Central memory CD8-positive, alpha-beta T cell (primary cell): ENCODE measurements around the gene CORO2A.

ENCODE experiments used
- ATAC-seq: fragments of 150-1000 bp; cut with Tn5 transposase; replicated peaks from 2 replicates; pipeline ENCODE4 v1.10.0; 2022; ENCODE audit warnings: mild to moderate bottlenecking, moderate FRiP score, moderate number of reproducible peaks; ENCODE audit not compliant: poor library complexity, severe bottlenecking; ENCODE audit errors: extremely low read depth
- DNase-seq, 2 donors: peaks; one replicate each; pipeline ENCODE4 v3.0.0; 2021; ENCODE audit warnings: low spot score in 2 of 2
- H3K27ac Mint-ChIP-seq: one replicate; pipeline ENCODE4 v1.8.0; 2022; ENCODE audit warnings: low read depth, mild to moderate bottlenecking, moderate library complexity, mixed read lengths
- H3K27me3 Mint-ChIP-seq: one replicate; pipeline ENCODE4 v1.8.0; 2022; ENCODE audit warnings: mixed read lengths
- H3K36me3 Mint-ChIP-seq: one replicate; pipeline ENCODE4 v1.8.0; 2022; ENCODE audit warnings: mild to moderate bottlenecking, moderate library complexity, mixed read lengths; ENCODE audit not compliant: insufficient read depth
- H3K4me1 Mint-ChIP-seq: one replicate; pipeline ENCODE4 v1.8.0; 2022; ENCODE audit warnings: mixed read lengths
- H3K4me3 Mint-ChIP-seq: one replicate; pipeline ENCODE4 v1.8.0; 2022; ENCODE audit warnings: mild to moderate bottlenecking, moderate library complexity, mixed read lengths
- H3K9me3 Mint-ChIP-seq: one replicate; pipeline ENCODE4 v1.8.0; 2022; ENCODE audit warnings: mixed read lengths

The CORO2A gene

GRCh38 chr9:98216391-98216790 lies 24.0 kb upstream of the CORO2A start:
- H3K4me3 Mint-ChIP-seq, result no peak overlapping the region
- no peak overlapping the region for H3K27ac Mint-ChIP-seq
- H3K36me3 Mint-ChIP-seq, result peaks cover 11% of the 10 kb centered on the region
- H3K27me3 Mint-ChIP-seq, result no peaks in the 10 kb centered on the region
- no peaks in the 10 kb centered on the region for H3K9me3 Mint-ChIP-seq
- ATAC-seq (no peak), DNase-seq (no peak)
- no peaks in the 10 kb centered on the region for H3K4me1 Mint-ChIP-seq

- no peak for ATAC-seq
- no peaks in the 10 kb centered on the region for H3K27me3 Mint-ChIP-seq
Observed at GRCh38 chr9:98215821-98216220, 23.4 kb upstream of the CORO2A start.

GRCh38 chr9:98215271-98215670 lies 22.8 kb upstream of the CORO2A start:
- Mint-ChIP-seq H3K27me3 (no peaks in the 10 kb centered on the region), H3K9me3 (no peaks in the 10 kb centered on the region), H3K27ac (no peak overlapping the region), H3K4me3 (no peak overlapping the region), H3K4me1 (no peaks in the 10 kb centered on the region), H3K36me3 (peaks cover 8% of the 10 kb centered on the region)
- DNase-seq (no peak), ATAC-seq (no peak)

More at GRCh38 chr9:98215821-98216220, 23.4 kb upstream of the CORO2A start:
- Mint-ChIP-seq H3K4me1 (no peaks in the 10 kb centered on the region), H3K4me3 (no peak overlapping the region), H3K27ac (no peak overlapping the region), H3K9me3 (no peaks in the 10 kb centered on the region), H3K36me3 (peaks cover 11% of the 10 kb centered on the region)
- no peak for DNase-seq

GRCh38 chr9:98214811-98215210 lies 22.4 kb upstream of the CORO2A start:
- DNase-seq, result no peak
- no peaks in the 10 kb centered on the region for H3K27me3 Mint-ChIP-seq
- ATAC-seq, result no peak
- no peaks in the 10 kb centered on the region for H3K4me1 Mint-ChIP-seq
- H3K36me3 Mint-ChIP-seq, result peaks cover 8% of the 10 kb centered on the region
- no peak overlapping the region for H3K27ac Mint-ChIP-seq
- H3K4me3 Mint-ChIP-seq, result no peak overlapping the region
- H3K9me3 Mint-ChIP-seq, result no peaks in the 10 kb centered on the region

GRCh38 chr9:98211260-98211659 lies 18.8 kb upstream of the CORO2A start:
- Mint-ChIP-seq H3K27me3 (no peaks in the 10 kb centered on the region), H3K4me1 (no peaks in the 10 kb centered on the region), H3K27ac (peak overlapping the region; percentile 60), H3K9me3 (no peaks in the 10 kb centered on the region), H3K36me3 (peaks cover 5% of the 10 kb centered on the region), H3K4me3 (no peak overlapping the region)
- no peak for DNase-seq
- ATAC-seq, result no peak

GRCh38 chr9:98210435-98210834 lies 18.0 kb upstream of the CORO2A start:
- Mint-ChIP-seq H3K27me3 (no peaks in the 10 kb centered on the region), H3K36me3 (peaks cover 5% of the 10 kb centered on the region), H3K4me3 (no peak overlapping the region), H3K27ac (no peak overlapping the region), H3K4me1 (no peaks in the 10 kb centered on the region), H3K9me3 (no peaks in the 10 kb centered on the region)
- no peak for ATAC-seq
- DNase-seq, result no peak

GRCh38 chr9:98209530-98209929 lies 17.1 kb upstream of the CORO2A start:
- H3K9me3 Mint-ChIP-seq, result no peaks in the 10 kb centered on the region
- no peaks in the 10 kb centered on the region for H3K4me1 Mint-ChIP-seq
- no peaks in the 10 kb centered on the region for H3K27me3 Mint-ChIP-seq
- DNase-seq (no peak), ATAC-seq (no peak)
- H3K4me3 Mint-ChIP-seq, result no peak overlapping the region
- H3K36me3 Mint-ChIP-seq, result peaks cover 3% of the 10 kb centered on the region
- no peak overlapping the region for H3K27ac Mint-ChIP-seq

- Mint-ChIP-seq H3K4me1 (no peaks in the 10 kb centered on the region), H3K9me3 (no peaks in the 10 kb centered on the region), H3K36me3 (peaks cover 3% of the 10 kb centered on the region), H3K27me3 (no peaks in the 10 kb centered on the region), H3K27ac (no peak overlapping the region), H3K4me3 (no peak overlapping the region)
- no peak for ATAC-seq
- no peak for DNase-seq
Observed at GRCh38 chr9:98208635-98209034, 16.2 kb upstream of the CORO2A start.

- Mint-ChIP-seq H3K36me3 (peaks cover 1% of the 10 kb centered on the region), H3K4me1 (no peaks in the 10 kb centered on the region), H3K9me3 (no peaks in the 10 kb centered on the region), H3K27me3 (no peaks in the 10 kb centered on the region), H3K4me3 (no peak overlapping the region), H3K27ac (no peak overlapping the region)
- ATAC-seq, result no peak
- DNase-seq, result no peak
Observed at GRCh38 chr9:98207606-98208005, 15.2 kb upstream of the CORO2A start.

GRCh38 chr9:98206754-98207153 lies 14.3 kb upstream of the CORO2A start:
- H3K4me3 Mint-ChIP-seq, result no peak overlapping the region
- peaks cover 1% of the 10 kb centered on the region for H3K36me3 Mint-ChIP-seq
- H3K27me3 Mint-ChIP-seq, result no peaks in the 10 kb centered on the region
- ATAC-seq (no peak), DNase-seq (no peak)
- H3K9me3 Mint-ChIP-seq, result no peaks in the 10 kb centered on the region
- H3K27ac Mint-ChIP-seq, result no peak overlapping the region
- no peaks in the 10 kb centered on the region for H3K4me1 Mint-ChIP-seq

- Mint-ChIP-seq H3K27me3 (no peaks in the 10 kb centered on the region), H3K9me3 (no peaks in the 10 kb centered on the region), H3K27ac (no peak overlapping the region), H3K4me3 (no peak overlapping the region), H3K4me1 (no peaks in the 10 kb centered on the region), H3K36me3 (peaks cover 1% of the 10 kb centered on the region)
- DNase-seq, result no peak
- no peak for ATAC-seq
Observed at GRCh38 chr9:98204692-98205091, 12.3 kb upstream of the CORO2A start.

- Mint-ChIP-seq H3K4me3 (no peak overlapping the region), H3K9me3 (no peaks in the 10 kb centered on the region), H3K27ac (no peak overlapping the region), H3K27me3 (no peaks in the 10 kb centered on the region), H3K4me1 (no peaks in the 10 kb centered on the region), H3K36me3 (no peaks in the 10 kb centered on the region)
- no peak for ATAC-seq
- DNase-seq, result no peak
Observed at GRCh38 chr9:98203153-98203552, 10.7 kb upstream of the CORO2A start.

- Mint-ChIP-seq H3K9me3 (no peaks in the 10 kb centered on the region), H3K36me3 (no peaks in the 10 kb centered on the region), H3K27me3 (no peaks in the 10 kb centered on the region), H3K4me1 (no peaks in the 10 kb centered on the region), H3K4me3 (no peak overlapping the region), H3K27ac (no peak overlapping the region)
- no peak for ATAC-seq
- no peak for DNase-seq
Observed at GRCh38 chr9:98202252-98202651, 9.8 kb upstream of the CORO2A start.

GRCh38 chr9:98201749-98202148 lies 9.3 kb upstream of the CORO2A start:
- H3K27ac Mint-ChIP-seq, result no peak overlapping the region

More at GRCh38 chr9:98201749-98202148, 9.3 kb upstream of the CORO2A start:
- no peaks in the 10 kb centered on the region for H3K9me3 Mint-ChIP-seq
- DNase-seq (no peak), ATAC-seq (no peak)
- H3K4me3 Mint-ChIP-seq, result no peak overlapping the region
- H3K36me3 Mint-ChIP-seq, result no peaks in the 10 kb centered on the region
- H3K4me1 Mint-ChIP-seq, result no peaks in the 10 kb centered on the region
- no peaks in the 10 kb centered on the region for H3K27me3 Mint-ChIP-seq
